HEK293 (cell line): Measurements from ENCODE around the gene FSHR.

Experiments used
- CTCF ChIA-PET: fragments of 350-600 bp; formaldehyde crosslinking; extraction: SDS; loops from one replicate; lab custom pipeline; 2021; ENCODE audit warnings: antibody characterized with exemption; lab: Yijun Ruan, JAX
- POLR2A ChIA-PET: fragments of 300-600 bp; formaldehyde crosslinking; extraction: SDS; loops from one replicate; lab custom pipeline; 2020; ENCODE audit warnings: antibody characterized with exemption, inconsistent platforms; lab: Yijun Ruan, JAX
- H3K27ac ChIP-seq: fragments of 200-500 bp; sonication (Bioruptor generic); 2 replicates; pipeline ENCODE4 v1.5.1; 2014; ENCODE audit warnings: low read depth, low read length, control low read depth, inconsistent platforms; ENCODE audit errors: extremely low read depth
- H3K36me3 ChIP-seq, 2 experiments: fragments of 200-500 bp in 1 of 2; sonication (Bioruptor generic) in 1 of 2; 1 replicate in 1 of 2; 2 replicates in 1 of 2; pipeline ENCODE4 v1.5.1; 2014 to 2017; ENCODE audit warnings: inconsistent platforms in 2 of 2, low read length in 2 of 2; ENCODE audit not compliant: control insufficient read depth in 2 of 2, insufficient read depth in 1 of 2
- H3K4me1 ChIP-seq: fragments of 200-500 bp; sonication (Bioruptor generic); 2 replicates; pipeline ENCODE4 v1.5.1; 2014; ENCODE audit warnings: mild to moderate bottlenecking, low read length, inconsistent platforms; ENCODE audit not compliant: control insufficient read depth, insufficient read depth
- H3K4me3 ChIP-seq: 2 replicates; pipeline ENCODE4 v1.5.1; 2011; ENCODE audit warnings: low read depth, mild to moderate bottlenecking, control low read depth, low read length, moderate library complexity
- H3K9me3 ChIP-seq: fragments of 200-500 bp; sonication (Bioruptor generic); 2 replicates; pipeline ENCODE4 v1.5.1; 2014; ENCODE audit warnings: low read depth, low read length, inconsistent platforms; ENCODE audit not compliant: control insufficient read depth, insufficient read depth
- SP7 ChIP-seq: fragments of 450-650 bp; formaldehyde crosslinking; IDR thresholded peaks from 2 replicates; pipeline ENCODE4 v1.5.1; 2016; ENCODE audit warnings: missing biosample characterization, missing genetic modification characterization
- ZBTB17 ChIP-seq: fragments of 450-650 bp; formaldehyde crosslinking; IDR thresholded peaks from 2 replicates; pipeline ENCODE4 v1.5.1; 2016; ENCODE audit warnings: missing biosample characterization, missing genetic modification characterization
- ZFHX2 ChIP-seq: fragments of 450-650 bp; formaldehyde crosslinking; conservative IDR thresholded peaks from 2 replicates; pipeline ENCODE4 v1.5.1; 2016; ENCODE audit warnings: missing biosample characterization, missing genetic modification characterization
- ZNF112 ChIP-seq: fragments of 450-650 bp; formaldehyde crosslinking; IDR thresholded peaks from 2 replicates; pipeline ENCODE4 v1.5.0; 2017; ENCODE audit warnings: missing biosample characterization, missing genetic modification characterization
- ZNF114 ChIP-seq: fragments of 450-650 bp; formaldehyde crosslinking; IDR thresholded peaks from 2 replicates; pipeline ENCODE4 v1.5.0; 2017; ENCODE audit warnings: missing biosample characterization, missing genetic modification characterization
- ZNF132 ChIP-seq: fragments of 450-650 bp; formaldehyde crosslinking; IDR thresholded peaks from 2 replicates; pipeline ENCODE4 v1.5.1; 2017; ENCODE audit warnings: missing biosample characterization, missing genetic modification characterization, borderline replicate concordance
- ZNF19 ChIP-seq: fragments of 450-650 bp; formaldehyde crosslinking; IDR thresholded peaks from 2 replicates; pipeline ENCODE4; 2016; ENCODE audit warnings: missing biosample characterization, missing genetic modification characterization, low read depth
- ZNF292 ChIP-seq: fragments of 450-650 bp; formaldehyde crosslinking; IDR thresholded peaks from 2 replicates; pipeline ENCODE4 v1.5.1; 2016; ENCODE audit warnings: low read depth, missing biosample characterization, missing genetic modification characterization, borderline replicate concordance
- ZNF311 ChIP-seq: fragments of 450-650 bp; formaldehyde crosslinking; IDR thresholded peaks from 2 replicates; pipeline ENCODE4 v1.5.1; 2017; ENCODE audit warnings: missing biosample characterization, missing genetic modification characterization, borderline replicate concordance
- ZNF335 ChIP-seq: fragments of 450-650 bp; formaldehyde crosslinking; conservative IDR thresholded peaks from 2 replicates; pipeline ENCODE4 v1.5.1; 2016; ENCODE audit warnings: missing biosample characterization, missing genetic modification characterization
- ZNF341 ChIP-seq: fragments of 450-650 bp; formaldehyde crosslinking; IDR thresholded peaks from 2 replicates; pipeline ENCODE4; 2016; ENCODE audit warnings: low read depth, missing biosample characterization, missing genetic modification characterization
- ZNF37A ChIP-seq: fragments of 450-650 bp; IDR thresholded peaks from 2 replicates; pipeline ENCODE4 v1.5.1; 2018; ENCODE audit warnings: missing biosample characterization, missing genetic modification characterization
- ZNF514 ChIP-seq: fragments of 450-650 bp; formaldehyde crosslinking; IDR thresholded peaks from 2 replicates; pipeline ENCODE4 v1.5.1; 2016; ENCODE audit warnings: missing biosample characterization, missing genetic modification characterization
- ZNF530 ChIP-seq: fragments of 450-650 bp; formaldehyde crosslinking; IDR thresholded peaks from 2 replicates; pipeline ENCODE4 v1.5.1; 2016; ENCODE audit warnings: low read depth, missing biosample characterization, missing genetic modification characterization
- ZNF629 ChIP-seq: fragments of 450-650 bp; formaldehyde crosslinking; IDR thresholded peaks from 2 replicates; pipeline ENCODE4 v1.5.1; 2017; ENCODE audit warnings: missing biosample characterization, missing genetic modification characterization
- ZNF792 ChIP-seq: fragments of 450-650 bp; formaldehyde crosslinking; IDR thresholded peaks from 2 replicates; pipeline ENCODE4 v1.5.1; 2016; ENCODE audit warnings: missing biosample characterization, missing genetic modification characterization
- ZNF830 ChIP-seq: fragments of 450-650 bp; IDR thresholded peaks from 2 replicates; pipeline ENCODE4 v1.5.0; 2018; ENCODE audit warnings: missing biosample characterization, missing genetic modification characterization, low read depth, mild to moderate bottlenecking, moderate library complexity
- TF ChIP-seq, protein P1 (sequence below): fragments of 450-650 bp; formaldehyde crosslinking; IDR thresholded peaks from 2 replicates; pipeline ENCODE4 v1.5.1; 2017; ENCODE audit warnings: missing biosample characterization, mild to moderate bottlenecking, missing genetic modification characterization, moderate library complexity
- TF ChIP-seq, protein P2 (sequence below): fragments of 450-650 bp; formaldehyde crosslinking; IDR thresholded peaks from 2 replicates; pipeline ENCODE4 v1.5.1; 2016; ENCODE audit warnings: missing biosample characterization, missing genetic modification characterization
- TF ChIP-seq, protein P3 (sequence below): fragments of 450-650 bp; formaldehyde crosslinking; IDR thresholded peaks from 2 replicates; pipeline ENCODE4 v1.5.1; 2016; ENCODE audit warnings: missing biosample characterization, missing genetic modification characterization
- TF ChIP-seq, protein P4 (sequence below): fragments of 450-650 bp; IDR thresholded peaks from 2 replicates; pipeline ENCODE4 v1.5.1; 2018; ENCODE audit warnings: missing biosample characterization, mild to moderate bottlenecking, missing genetic modification characterization

The FSHR gene

DNA sequence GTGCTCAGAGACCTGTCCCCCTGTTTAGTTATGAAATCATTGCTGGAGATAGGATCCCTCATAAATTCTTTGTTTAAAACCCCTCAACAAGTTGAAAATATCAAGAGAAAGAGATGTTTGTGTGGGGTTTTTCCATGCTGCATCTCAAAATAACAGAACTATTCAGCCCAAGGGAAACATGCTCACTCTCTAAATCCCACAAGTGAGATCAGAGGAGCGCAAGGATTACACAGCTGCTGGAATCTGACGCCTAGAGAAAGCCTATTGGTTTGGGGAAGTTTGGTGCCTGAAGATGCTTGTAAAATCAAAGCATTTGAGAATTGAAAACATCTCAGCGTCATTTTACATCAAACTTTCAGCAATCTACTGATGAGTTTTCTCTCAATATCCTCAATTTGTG lies 7.9 kb downstream of the FSHR start:
- H3K9me3 ChIP-seq, result no peaks in the 10 kb centered on the region
- no peaks in the 10 kb centered on the region for H3K36me3 ChIP-seq
- TF ChIP-seq, protein P1, sequence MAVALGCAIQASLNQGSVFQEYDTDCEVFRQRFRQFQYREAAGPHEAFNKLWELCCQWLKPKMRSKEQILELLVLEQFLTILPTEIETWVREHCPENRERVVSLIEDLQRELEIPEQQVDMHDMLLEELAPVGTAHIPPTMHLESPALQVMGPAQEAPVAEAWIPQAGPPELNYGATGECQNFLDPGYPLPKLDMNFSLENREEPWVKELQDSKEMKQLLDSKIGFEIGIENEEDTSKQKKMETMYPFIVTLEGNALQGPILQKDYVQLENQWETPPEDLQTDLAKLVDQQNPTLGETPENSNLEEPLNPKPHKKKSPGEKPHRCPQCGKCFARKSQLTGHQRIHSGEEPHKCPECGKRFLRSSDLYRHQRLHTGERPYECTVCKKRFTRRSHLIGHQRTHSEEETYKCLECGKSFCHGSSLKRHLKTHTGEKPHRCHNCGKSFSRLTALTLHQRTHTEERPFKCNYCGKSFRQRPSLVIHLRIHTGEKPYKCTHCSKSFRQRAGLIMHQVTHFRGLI (tag by site-specific recombination), result no peak
- no peak for TF ChIP-seq ZFHX2
- no peak for TF ChIP-seq SP7
- TF ChIP-seq ZNF830, result no peak
- no peak for TF ChIP-seq ZNF311 (tag by site-specific recombination)
- TF ChIP-seq ZNF292, result no peak
- no peak for TF ChIP-seq ZNF112 (tag by site-specific recombination)
- TF ChIP-seq ZBTB17 (tag by site-specific recombination), result no peak
- TF ChIP-seq, protein P2, sequence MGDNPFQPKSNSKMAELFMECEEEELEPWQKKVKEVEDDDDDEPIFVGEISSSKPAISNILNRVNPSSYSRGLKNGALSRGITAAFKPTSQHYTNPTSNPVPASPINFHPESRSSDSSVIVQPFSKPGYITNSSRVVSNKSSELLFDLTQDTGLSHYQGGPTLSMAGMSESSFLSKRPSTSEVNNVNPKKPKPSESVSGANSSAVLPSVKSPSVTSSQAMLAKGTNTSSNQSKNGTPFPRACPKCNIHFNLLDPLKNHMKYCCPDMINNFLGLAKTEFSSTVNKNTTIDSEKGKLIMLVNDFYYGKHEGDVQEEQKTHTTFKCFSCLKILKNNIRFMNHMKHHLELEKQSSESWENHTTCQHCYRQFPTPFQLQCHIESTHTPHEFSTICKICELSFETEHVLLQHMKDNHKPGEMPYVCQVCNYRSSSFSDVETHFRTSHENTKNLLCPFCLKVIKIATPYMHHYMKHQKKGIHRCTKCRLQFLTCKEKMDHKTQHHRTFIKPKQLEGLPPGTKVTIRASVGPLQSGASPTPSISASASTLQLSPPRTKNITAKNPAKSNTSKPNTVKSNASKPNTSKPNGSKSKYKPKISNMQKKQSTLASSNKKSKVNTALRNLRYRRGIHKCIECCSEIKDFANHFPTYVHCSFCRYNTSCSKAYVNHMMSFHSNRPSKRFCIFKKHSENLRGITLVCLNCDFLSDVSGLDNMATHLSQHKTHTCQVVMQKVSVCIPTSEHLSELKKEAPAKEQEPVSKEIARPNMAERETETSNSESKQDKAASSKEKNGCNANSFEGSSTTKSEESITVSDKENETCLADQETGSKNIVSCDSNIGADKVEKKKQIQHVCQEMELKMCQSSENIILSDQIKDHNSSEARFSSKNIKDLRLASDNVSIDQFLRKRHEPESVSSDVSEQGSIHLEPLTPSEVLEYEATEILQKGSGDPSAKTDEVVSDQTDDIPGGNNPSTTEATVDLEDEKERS, result no peak
- TF ChIP-seq ZNF530, result no peak
- no peak for TF ChIP-seq ZNF341 (tag by site-specific recombination)
- H3K4me3 ChIP-seq, result no peak overlapping the region
- H3K27ac ChIP-seq, result no peak overlapping the region
- POLR2A ChIA-PET, result no interaction called here
- no peaks in the 10 kb centered on the region for H3K4me1 ChIP-seq
- CTCF ChIA-PET, result interaction anchor here (0.6 kb wide), 1 partner anchor 122 kb away, joined by 4 read pairs; no protein-coding TSS in a partner anchor

DNA sequence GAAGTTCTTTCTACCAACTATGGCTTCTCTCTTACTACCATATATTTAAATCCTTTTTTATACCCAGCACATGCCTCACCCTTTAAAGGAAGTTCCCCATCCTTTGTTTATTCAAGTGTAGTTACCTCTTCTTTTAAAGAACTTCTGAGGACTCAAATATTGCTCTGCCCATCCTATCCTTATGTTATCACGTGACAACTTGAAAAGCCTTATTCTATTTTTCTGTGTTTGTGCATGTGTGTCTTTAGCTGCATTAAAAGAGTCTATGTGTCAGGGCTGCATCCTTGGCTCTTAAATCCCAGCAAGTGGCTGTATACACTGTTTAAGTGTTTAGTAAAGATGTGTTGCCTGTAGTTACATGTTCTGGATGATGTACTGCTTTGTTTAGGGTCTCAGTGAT lies 22.5 kb downstream of the FSHR start:
- no peak overlapping the region for H3K4me3 ChIP-seq
- CTCF ChIA-PET, result no interaction called here
- POLR2A ChIA-PET, result no interaction called here
- H3K27ac ChIP-seq, result no peak overlapping the region
- TF ChIP-seq, protein P3, sequence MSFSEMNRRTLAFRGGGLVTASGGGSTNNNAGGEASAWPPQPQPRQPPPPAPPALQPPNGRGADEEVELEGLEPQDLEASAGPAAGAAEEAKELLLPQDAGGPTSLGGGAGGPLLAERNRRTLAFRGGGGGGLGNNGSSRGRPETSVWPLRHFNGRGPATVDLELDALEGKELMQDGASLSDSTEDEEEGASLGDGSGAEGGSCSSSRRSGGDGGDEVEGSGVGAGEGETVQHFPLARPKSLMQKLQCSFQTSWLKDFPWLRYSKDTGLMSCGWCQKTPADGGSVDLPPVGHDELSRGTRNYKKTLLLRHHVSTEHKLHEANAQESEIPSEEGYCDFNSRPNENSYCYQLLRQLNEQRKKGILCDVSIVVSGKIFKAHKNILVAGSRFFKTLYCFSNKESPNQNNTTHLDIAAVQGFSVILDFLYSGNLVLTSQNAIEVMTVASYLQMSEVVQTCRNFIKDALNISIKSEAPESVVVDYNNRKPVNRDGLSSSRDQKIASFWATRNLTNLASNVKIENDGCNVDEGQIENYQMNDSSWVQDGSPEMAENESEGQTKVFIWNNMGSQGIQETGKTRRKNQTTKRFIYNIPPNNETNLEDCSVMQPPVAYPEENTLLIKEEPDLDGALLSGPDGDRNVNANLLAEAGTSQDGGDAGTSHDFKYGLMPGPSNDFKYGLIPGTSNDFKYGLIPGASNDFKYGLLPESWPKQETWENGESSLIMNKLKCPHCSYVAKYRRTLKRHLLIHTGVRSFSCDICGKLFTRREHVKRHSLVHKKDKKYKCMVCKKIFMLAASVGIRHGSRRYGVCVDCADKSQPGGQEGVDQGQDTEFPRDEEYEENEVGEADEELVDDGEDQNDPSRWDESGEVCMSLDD, result no peak
- no peak for TF ChIP-seq ZNF132
- TF ChIP-seq ZNF629 (tag by site-specific recombination), result no peak
- TF ChIP-seq, protein P4, sequence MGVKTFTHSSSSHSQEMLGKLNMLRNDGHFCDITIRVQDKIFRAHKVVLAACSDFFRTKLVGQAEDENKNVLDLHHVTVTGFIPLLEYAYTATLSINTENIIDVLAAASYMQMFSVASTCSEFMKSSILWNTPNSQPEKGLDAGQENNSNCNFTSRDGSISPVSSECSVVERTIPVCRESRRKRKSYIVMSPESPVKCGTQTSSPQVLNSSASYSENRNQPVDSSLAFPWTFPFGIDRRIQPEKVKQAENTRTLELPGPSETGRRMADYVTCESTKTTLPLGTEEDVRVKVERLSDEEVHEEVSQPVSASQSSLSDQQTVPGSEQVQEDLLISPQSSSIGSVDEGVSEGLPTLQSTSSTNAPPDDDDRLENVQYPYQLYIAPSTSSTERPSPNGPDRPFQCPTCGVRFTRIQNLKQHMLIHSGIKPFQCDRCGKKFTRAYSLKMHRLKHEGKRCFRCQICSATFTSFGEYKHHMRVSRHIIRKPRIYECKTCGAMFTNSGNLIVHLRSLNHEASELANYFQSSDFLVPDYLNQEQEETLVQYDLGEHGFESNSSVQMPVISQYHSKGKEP (tag by site-specific recombination), result no peak
- no peak for TF ChIP-seq ZNF514 (tag by site-specific recombination)
- no peak for TF ChIP-seq ZNF114 (tag by site-specific recombination)
- no peak for TF ChIP-seq ZNF792 (tag by site-specific recombination)
- no peak for TF ChIP-seq ZNF19 (tag by site-specific recombination)
- TF ChIP-seq ZNF37A, result no peak
- no peak for TF ChIP-seq ZNF335 (tag by site-specific recombination)
- no peaks in the 10 kb centered on the region for H3K36me3 ChIP-seq
- H3K4me1 ChIP-seq, result no peaks in the 10 kb centered on the region
- no peaks in the 10 kb centered on the region for H3K9me3 ChIP-seq
